Stimulated activated CD4-positive, alpha-beta T cell treated with anti-CD3 and anti-CD28 coated beads, Interleukin-1b, Interleukin-23, amount 100 ng/mL, for 4 hours (primary cell): Measurements from ENCODE around the gene ZNF652.
"Not testable (repeated sequence)": the region's sequence is repeated elsewhere in the genome, so short reads cannot be mapped to it uniquely, and the experiment has no call there.

Experiments used
- DNase-seq, 2 donors: peaks; one replicate each; pipeline ENCODE4 v3.0.0-alpha.2; 2020; ENCODE audit warnings: low read depth in 2 of 2

Gene ZNF652

DNA sequence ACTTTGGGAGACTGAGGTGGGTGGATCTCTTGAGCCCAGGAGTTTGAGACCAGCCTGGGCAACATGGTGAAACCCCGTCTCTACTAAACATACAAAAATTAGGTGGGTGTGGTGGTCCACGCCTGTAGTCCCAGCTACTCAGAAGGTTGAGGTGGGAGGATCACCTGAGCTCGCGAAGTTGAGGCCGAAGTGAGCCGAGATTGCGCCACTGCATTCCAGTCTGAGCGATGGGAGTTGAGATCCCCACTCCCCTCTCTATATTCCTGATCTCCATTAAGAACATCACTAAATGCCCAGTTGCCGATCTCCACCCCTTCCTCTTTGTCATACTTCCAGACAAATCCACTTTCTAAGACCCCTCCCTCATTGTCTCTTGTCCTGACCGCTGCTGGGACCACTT lies 24.3 kb upstream of the ZNF652 start:
- no peak for DNase-seq

DNA sequence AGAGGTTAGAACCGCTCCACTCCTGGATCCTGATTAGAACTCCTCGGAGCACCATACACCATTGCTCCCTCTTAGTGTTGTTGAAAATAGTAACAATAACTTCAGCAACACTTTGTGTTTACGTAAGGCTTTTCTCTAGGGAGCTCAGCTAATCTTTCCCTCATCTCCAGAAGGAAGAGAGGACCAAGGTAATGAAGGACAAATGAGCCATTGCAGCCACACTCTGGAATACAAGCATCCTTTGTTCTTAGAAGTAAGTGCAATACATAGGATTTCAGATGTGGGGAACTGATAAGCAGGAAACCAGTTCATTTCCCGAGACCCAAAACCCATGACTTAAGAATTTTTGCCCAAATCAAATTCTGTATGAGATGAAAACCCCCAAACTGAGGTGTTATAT lies 22.9 kb upstream of the ZNF652 start:
- no peak for DNase-seq

DNA sequence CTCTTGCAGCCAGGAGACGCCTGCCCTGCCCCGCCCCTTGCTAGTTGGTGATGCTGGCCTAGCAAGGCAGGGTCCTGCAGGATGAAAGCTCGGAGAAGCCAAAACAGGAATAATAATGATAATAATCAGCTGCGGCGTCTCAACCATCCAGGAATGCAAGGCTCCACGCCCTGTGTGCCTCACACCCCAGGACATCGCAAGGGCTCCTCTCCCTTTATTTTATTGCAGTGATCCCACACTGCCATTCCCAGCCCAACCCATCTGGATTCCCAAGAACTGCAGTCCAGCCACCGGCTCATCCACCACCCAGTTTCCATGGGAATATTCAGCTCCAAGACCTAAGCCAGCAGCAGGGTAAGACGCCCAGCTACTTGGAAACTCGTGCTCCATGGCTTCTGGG lies 21.0 kb upstream of the ZNF652 start:
- no peak for DNase-seq

DNA sequence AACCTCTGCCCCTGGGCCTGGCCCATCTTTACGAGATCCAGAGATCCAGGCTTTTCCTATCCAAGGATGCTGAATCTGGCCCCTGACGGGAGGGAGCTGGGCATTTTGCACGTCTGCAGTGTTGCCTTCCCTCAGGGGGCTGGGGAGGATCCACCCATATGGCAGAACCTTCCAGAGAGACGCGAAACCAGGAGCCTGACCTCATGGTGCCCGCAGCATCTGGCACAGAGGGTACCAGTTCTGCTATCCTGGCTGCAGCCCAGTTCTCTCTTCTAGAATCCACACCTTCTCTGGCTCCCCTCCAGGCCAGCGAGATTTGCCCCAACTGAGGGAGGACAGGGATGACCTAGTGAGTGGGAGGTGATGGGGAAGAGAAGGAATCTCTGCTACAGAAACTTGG lies 20.5 kb upstream of the ZNF652 start:
- DNase-seq = no peak

DNA sequence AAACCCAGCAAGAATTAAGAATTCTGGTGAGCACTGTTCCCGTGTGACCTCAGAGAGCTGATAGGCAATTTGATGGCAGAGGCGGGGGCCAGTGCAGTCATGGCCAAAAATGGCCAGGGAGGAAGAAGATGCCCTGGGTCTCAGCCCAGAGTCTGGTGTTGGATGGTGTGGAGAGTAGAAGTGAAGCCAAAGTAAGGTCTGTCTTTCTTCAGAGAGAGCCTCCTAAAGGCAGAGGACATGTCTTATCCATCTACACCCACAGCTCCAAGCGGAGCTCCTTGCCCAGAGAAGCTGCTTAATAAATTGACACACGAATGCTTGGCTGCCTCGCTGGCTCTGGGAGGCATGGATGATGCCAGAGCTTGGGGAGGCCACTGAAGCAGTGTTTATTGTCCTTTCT lies 19.7 kb upstream of the ZNF652 start:
- no peak for DNase-seq

DNA sequence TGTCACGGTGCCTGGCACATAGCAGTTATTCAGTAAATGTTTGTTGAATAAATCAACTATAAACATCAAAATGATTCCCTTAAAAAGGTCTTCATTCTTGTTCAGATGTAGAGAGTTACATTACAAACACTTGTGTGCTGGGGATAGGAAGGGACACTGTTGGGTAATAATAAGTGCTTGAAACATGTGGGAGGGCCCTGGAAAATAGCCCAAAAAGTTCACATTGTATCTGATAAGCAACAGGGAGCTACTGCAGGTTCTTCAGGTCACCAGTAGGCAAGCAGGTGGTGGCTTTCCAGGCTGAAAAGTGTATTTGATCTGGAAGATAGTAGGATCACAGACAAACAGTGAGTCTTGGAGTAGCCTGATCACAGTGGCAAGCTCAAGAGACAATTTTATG lies 19.0 kb upstream of the ZNF652 start:
- DNase-seq = no peak

DNA sequence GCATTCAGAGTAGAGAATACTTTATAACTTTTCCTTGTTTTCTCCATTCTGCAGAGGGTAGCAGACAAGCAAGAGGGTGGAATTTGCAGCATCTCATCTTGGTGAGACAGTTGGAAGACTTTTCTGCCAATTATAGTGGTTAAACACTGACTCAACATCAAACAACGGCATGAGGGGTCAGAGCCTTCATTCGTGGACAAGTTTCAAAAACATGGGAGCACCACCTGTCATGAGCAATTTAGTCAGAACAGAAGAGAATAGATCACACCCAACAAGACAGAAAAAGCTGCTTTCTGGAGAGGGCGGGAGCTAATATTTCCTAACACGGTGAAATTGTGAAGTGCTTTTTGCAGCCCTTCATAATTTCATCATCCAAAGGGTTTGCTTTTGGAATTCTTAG lies 17.9 kb upstream of the ZNF652 start:
- DNase-seq = no peak

DNA sequence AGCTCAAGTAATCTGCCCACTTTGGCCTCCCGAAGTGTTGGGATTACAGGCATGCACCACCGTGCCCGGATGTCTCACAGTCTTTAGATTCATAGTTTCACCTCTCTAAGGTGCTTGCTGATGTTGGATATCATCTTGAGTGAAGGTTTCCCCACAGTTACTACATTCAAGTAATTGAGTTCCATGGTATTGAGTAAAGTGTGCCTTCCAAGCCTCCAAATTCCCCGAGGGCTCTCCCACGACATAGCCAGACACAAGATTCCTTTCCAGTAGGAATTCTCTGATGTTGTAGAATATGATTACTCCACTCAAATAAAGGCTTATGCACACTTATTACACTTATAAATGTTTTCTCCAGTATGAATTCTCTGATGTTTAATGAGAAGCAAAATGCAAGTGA lies 16.3 kb upstream of the ZNF652 start:
- DNase-seq = no peak

DNA sequence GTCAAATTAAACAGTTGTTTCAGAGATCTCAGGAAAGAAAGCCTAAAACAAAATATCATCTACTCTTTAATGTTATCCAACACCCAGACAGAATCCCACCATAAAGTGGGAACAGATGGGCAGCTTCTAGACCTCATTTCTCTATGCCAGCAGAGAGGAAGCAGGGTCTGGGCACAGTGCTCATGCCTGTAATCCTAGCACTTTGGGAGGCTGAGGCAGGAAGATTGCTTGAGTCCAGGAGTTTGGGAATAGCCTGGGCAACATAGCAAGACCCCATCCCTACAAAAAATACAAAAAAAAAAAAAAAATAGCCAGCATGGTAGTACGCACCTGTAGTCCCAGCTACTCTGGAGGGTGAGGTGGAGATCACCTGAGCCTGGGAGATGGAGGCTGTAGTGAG lies 13.5 kb upstream of the ZNF652 start:
- no peak for DNase-seq

DNA sequence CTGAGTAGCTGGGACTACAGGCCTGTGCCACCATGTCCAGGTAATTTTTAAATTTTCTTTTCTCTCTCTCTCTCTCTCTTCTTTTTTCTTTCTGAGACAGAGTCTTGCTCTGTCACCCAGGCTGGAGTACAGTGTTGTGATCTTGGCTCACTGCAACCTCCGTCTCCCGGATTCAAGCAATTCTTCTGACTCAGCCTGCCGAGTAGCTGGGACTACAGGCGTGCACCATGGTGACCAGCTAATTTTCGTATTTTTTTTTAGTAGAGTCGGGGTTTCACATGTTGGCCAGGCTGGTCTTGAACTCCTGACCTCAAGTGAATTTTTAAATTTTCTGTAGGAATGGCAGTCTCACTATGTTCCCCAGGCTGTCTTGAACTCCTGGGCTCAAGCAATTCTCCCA lies 11.1 kb upstream of the ZNF652 start:
- no peak for DNase-seq

DNA sequence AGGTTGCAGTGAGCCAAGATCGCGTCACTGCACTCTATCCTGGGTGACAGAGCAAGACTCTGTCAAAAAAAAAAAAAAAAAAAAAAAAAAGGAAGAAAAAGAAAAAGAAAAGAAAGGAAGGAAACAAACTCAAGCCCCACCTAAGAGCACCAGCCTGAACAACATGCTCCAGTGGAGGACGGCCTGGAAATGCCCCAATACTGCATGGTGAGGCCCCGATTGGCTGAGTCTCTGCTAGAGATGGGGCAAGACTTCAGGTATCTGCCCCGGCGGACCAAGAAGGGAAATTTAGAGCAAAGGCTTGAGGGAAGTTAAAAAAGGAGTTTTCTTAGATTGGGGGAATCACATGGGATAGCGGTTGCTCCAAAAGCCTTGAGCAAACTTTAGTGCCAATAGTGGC lies 10.4 kb upstream of the ZNF652 start:
- DNase-seq = no peak

DNA sequence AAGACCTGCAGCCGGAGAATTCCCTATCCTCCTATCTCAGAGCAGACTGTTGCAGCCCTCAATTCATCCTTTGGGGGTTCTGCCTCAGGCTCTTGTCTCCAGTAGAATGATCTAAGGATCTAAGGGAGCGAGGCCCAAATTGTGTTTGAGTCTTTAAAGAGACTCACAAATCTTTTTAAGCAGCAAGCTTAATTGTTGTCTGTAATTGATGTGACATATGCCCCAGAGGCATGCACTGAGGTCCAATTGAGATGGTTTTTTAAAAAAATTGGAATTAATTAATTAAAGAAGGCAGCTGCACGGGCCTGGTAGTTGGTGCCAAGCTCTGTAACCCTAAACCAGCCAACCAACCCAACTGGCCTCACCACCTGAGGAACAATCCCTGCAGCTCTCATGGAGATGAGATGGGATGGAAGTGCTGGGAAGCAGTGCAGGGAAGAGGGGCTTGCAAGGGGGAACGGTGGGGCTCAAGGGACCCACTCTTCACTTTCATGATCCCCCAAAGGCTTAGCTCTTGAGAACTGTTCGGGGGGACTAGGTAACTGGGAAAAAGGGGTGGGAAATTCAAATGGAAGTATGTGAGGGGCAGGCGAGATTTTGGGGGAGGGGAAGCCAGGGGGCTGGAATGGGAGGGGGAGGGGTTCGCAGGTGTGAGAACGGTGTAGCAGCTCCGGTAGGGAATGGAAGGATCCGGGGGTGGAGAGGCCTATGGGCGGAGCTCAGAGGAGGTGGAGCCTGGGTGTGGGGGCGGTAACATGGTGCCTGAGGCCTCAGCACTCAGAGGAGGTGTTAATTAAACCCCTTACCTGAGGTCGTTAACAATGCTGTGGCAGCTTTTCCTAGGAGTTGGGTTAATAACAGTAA lies 9.2 kb upstream of the ZNF652 start:
- DNase-seq = no peak

DNA sequence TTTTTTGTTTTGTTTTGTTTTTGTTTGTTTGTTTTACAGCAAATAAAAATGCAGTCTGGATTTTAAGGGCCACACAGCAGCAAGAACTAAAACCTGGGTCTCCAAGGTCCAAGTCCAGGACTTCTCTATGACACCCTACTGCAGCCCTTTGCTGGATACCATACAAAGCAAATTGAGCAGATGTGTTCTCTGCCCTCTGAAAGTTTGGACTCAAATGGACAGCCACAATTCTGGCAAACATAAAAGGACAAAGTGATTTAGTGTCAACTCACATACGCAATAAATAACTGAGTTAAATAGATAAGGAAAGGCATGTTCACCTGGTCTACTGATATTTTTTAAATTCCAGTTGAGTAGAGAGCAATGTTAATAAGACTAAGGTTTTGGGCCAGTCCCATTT lies 7.7 kb upstream of the ZNF652 start:
- no peak for DNase-seq

DNA sequence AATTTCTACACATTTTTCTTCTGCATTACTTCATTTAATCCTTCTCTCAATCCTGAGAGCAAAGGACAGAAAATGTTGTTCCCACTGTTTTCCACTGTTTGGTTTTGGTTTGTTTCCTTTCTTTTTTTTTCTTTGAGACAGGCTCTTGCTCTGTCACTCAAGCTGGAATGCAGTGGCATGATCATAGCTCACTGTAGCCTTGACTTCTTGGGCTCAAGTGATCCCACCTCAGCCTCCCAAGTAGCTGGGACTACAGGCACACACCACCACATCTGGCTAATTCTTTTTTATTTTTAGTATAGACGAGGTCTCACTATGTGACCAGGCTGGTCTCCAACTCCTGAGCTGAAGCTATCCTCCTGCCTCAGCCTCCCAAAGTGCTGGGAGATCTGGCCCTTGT lies 7.0 kb upstream of the ZNF652 start:
- no peak for DNase-seq

DNA sequence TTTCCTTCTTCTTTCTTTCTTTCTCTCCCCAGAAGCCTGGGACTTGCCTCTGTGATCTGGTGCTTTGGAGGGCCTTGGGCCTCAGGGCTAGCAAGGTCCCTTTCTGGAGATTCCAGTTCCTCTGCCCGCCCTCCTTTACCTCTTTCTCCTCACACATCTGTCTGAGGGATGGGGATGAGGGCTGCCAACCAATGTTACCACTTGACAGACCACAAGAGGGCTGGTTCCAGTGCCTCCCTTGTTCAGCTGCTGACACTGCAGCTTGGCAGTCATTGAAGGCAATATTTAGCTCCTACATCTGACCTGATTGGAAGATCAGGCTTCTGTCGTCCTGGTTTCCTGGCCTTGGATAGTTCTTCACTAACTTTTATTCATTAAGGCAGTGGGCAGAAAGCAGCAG lies 3.6 kb upstream of the ZNF652 start:
- no peak for DNase-seq

DNA sequence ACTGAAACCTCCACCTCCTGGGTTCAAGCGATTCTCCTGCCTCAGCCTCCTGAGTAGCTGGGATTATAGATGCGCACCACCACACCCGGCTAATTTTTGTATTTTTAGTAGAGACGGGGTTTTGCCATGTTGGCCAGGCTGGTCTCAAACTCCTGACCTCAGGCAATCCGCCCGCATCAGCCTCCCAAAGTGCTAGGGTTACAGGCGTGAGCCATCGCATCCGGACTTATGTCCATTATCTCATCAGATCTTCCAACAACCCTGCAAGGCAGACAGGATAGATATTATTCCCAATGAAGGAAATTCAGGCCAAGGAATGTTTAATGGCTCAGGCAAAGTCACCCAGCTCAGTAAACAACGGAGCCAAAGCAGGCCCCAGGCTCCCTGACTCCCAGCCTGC lies 3.1 kb upstream of the ZNF652 start:
- not testable (repeated sequence) for DNase-seq

DNA sequence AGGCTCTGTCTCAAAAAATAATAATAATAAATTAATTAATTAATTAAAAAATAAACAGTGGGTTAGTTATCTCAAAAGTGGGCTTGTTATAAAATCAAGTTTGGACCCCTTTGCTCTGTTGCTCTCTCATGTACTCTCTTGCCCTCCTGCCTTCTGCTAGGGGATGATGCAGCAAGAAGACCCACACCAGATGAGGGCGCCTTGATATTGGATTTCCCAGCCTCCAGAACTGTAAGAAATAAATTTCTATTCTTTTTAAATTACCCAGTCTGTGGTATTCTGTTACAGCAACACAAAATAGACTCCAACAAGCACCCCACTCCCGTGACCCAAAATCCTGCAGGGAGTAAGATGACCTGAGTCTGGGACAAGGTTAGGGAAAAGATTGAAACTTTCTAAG lies 2.1 kb upstream of the ZNF652 start:
- DNase-seq = no peak

DNA sequence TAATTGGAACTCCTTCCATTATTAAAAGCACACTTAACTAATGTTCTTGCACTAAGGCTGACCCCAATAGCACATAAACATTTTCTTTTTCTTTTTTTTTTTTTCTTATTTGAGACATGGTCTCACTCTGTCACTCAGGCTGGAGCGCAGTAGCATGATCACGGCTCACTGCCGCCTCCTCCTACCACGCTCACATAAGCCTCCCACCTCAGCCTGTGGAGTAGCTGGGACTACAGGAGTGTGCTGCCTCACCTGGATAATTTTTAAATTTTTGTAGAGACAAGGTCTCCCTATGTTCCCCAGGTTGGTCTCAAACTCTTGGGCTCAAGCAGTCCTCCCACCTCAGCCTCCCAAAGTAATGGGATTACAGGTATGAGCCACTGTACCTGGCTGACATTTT lies 1.2 kb upstream of the ZNF652 start:
- DNase-seq = no peak

DNA sequence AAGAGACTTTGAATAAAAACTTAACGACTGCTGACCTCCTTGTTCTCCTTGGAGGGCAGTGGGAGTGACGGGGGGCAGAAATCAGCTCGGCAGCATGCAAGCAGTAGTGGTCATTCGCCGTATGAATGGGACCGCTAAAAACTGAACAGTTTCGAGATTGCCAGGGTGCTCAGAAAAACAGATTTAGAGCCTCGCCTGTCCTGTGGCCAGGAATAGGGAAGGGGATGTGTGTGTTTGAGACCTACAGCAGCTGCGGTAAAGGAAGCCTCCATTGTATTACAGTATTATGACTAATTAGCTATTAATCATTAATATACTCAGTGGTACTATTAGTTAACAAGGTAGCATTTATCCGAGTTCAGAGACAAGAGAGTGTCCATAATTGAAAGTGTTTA lies 670 bp upstream of the ZNF652 start:
- DNase-seq = no peak

DNA sequence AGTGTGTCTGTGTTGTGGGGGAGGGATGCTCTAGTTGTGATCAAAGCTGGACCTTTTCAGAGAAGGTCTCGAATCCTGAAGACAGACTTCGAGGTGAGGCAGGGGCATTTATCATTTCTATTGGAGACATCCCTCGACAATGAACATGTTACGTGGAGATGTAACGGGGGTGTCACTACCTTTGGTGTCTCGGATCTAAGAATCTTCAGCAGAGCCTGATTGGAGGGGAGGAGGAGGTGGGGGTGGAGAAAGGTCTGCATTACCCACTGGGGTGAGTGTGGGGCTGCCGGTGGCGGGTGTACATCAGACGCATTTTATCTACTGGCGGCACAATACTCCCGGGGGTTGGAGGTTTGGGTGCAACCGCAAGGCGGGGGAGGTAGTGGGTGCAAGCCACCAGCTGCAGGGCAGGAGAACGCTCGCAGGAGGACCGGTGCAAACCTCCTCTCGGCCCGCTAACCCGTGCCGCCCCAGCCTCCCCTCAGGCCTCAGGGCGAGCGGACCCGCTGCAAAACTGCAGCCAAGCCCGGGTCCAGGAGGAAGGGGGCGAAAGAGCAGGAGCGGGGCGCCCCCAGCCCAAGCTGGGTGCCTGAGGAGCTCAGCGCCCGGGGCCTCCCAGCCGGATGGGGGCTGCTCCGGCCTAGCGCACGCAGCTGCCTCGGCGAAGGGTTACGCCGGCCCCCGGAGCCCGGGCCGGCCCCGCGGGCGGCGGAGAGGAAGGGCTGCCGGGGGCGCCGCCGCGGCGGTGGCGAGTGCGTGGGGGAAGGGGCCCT lies 735 bp downstream of the ZNF652 start:
- DNase-seq = peak; percentile 31 to 59

DNA sequence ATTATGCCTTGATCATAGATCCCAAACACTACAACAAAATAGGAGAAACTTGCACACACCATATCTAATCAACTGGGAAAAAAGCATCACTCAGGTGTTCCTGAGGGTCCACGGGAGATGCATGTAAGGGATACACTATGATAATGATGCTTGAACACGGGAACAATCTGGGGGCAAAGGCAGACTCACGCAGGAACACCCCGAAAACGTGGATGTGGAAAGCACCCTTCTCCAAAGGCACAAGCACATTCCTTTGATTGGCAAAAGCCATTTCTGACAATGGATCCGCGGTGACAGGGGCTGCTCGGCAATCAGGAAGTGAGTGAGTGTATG lies 1.3 kb downstream of the ZNF652 start:
- no peak for DNase-seq

DNA sequence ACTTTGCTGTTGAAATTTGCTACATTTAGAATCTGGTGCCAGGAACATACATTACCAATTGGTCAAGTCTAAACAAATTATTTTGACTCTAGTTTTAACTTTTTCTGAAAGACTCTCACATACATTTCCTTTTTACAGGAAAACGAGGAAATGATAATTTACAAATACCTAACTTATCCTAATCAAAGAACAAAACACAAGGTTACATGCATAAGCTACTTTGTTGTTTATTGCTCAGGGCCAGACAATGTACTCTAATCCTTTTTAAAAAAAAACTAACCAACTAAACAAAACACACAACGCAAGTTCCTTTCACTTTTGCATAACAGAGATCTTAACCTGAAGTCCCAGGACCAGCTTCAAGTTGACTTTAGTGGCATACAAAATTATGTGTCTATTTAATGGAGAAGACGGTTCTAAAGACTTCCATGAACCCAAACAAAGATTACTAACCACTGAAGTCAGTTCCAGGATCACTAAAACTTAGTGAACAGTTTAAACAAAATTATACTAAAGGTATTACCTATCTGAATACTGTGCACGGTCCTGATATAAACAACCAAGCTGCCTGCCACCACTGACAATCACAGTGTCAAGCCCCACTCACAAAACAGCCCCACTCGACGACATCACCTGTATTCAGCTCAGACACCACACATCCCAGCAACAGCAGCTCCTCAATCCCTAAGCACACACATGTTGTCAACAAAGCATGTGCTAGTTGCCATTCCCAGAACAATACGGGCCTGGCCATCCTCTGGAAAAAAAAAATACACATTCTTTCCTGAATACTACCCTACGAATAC lies 1.9 kb downstream of the ZNF652 start:
- no peak for DNase-seq
